Neural progenitor cell (in vitro differentiated cells): ENCODE results near the gene RAB3A. TPM values are rescaled to one million over a fixed set of nuclear protein-coding genes. Genes with fewer than 3 reads are reported as not detected.

Experiments used
- DNase-seq: peaks from one replicate; pipeline ENCODE4 v3.0.0-alpha.2; 2016; ENCODE audit warnings: low spot score
- H2AFZ ChIP-seq: fragments of 200-600 bp; sonication (generic); replicated peaks from 2 replicates; pipeline ENCODE4 v1.6.1; 2016; ENCODE audit warnings: antibody characterized with exemption
- H3F3A ChIP-seq: fragments of 200-600 bp; sonication (generic); 2 replicates; pipeline ENCODE4 v1.6.1; 2016; ENCODE audit warnings: antibody characterized with exemption, low read depth
- H3K27ac ChIP-seq: fragments of 200-600 bp; sonication (generic); 2 replicates; pipeline ENCODE4 v1.5.1; 2016; ENCODE audit warnings: mild to moderate bottlenecking
- H3K27me3 ChIP-seq: fragments of 200-600 bp; sonication (generic); 2 replicates; pipeline ENCODE4 v1.6.1; 2016; ENCODE audit warnings: mild to moderate bottlenecking, moderate library complexity
- H3K36me3 ChIP-seq: fragments of 200-600 bp; sonication (generic); 2 replicates; pipeline ENCODE4 v1.5.1; 2016
- H3K4me1 ChIP-seq: fragments of 200-600 bp; sonication (generic); 2 replicates; pipeline ENCODE4 v1.6.1; 2016; ENCODE audit warnings: mixed run types
- H3K4me2 ChIP-seq: fragments of 200-600 bp; sonication (generic); 2 replicates; pipeline ENCODE4 v1.6.1; 2016
- H3K4me3 ChIP-seq: fragments of 200-600 bp; sonication (generic); 2 replicates; pipeline ENCODE4 v1.5.1; 2016
- H3K79me2 ChIP-seq: fragments of 200-600 bp; sonication (generic); 2 replicates; pipeline ENCODE4 v1.6.1; 2016; ENCODE audit warnings: low read depth
- H3K9ac ChIP-seq: fragments of 200-600 bp; sonication (generic); 2 replicates; pipeline ENCODE4 v1.6.1; 2016
- H3K9me3 ChIP-seq: fragments of 200-600 bp; sonication (generic); 2 replicates; pipeline ENCODE4 v1.5.1; 2016; ENCODE audit warnings: low read depth
- H4K20me1 ChIP-seq: fragments of 200-600 bp; sonication (generic); 2 replicates; pipeline ENCODE4 v1.6.1; 2016; ENCODE audit warnings: low read depth
- H3K27ac Mint-ChIP-seq: 3 replicates; pipeline ENCODE4 v1.8.0; 2021; ENCODE audit warnings: mixed read lengths
- H3K27me3 Mint-ChIP-seq: 2 replicates; pipeline ENCODE4 v1.8.0; 2022; ENCODE audit warnings: low read depth, mild to moderate bottlenecking, inconsistent platforms, moderate library complexity, mixed read lengths; ENCODE audit not compliant: insufficient read depth
- H3K36me3 Mint-ChIP-seq: 3 replicates; pipeline ENCODE4 v1.8.0; 2021; ENCODE audit warnings: mixed read lengths
- H3K4me1 Mint-ChIP-seq: 3 replicates; pipeline ENCODE4 v1.8.0; 2021; ENCODE audit warnings: mixed read lengths
- H3K4me3 Mint-ChIP-seq: 3 replicates; pipeline ENCODE4 v1.8.0; 2021; ENCODE audit warnings: mild to moderate bottlenecking, moderate library complexity, mixed read lengths
- H3K9me3 Mint-ChIP-seq: 3 replicates; pipeline ENCODE4 v1.8.0; 2020; ENCODE audit warnings: mixed read lengths
- EZH2 ChIP-seq: fragments of 200-600 bp; sonication (generic); IDR thresholded peaks from 2 replicates; pipeline ENCODE4 v1.6.1; 2017; ENCODE audit warnings: antibody characterized with exemption, mild to moderate bottlenecking, moderate library complexity
- EZH2phosphoT487 ChIP-seq: fragments of 200-600 bp; sonication (generic); IDR thresholded peaks from 2 replicates; pipeline ENCODE4 v1.6.1; 2017; ENCODE audit warnings: antibody characterized with exemption
- total RNA-seq: library from RNA; depleted of rRNA; stranded (reverse); fragments of >200 nt; gene quantifications from 2 replicates; pipeline ENCODE4 v1.2.3, GENCODE V29; 2015; ENCODE audit warnings: low replicate concordance
- TF ChIP-seq, protein P1 (sequence below): fragments of 200-600 bp; sonication (generic); IDR thresholded peaks from 2 replicates; pipeline ENCODE4 v1.5.1; 2017; ENCODE audit warnings: antibody characterized with exemption, mild to moderate bottlenecking

RAB3A gene
- total RNA-seq, 1 donor from 2014 or later: 1.1 TPM

DNA sequence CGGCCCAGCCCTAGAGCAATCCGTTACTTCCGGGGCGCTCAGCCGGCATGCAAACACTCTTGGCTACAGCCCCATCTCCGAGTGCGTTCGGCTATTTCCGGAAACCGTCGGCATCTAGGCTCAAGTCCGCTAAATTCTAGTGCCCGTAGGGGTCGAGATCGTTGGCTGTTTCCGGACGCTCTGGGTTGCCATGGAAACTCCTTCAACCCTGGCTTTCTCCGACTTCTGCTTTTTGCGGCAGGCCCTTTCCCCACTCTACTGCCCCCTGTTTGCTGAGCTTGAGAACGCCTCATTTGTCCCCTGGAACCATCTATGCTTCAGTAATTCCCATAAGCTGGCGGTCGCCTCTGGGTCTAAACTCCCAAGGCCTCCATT is 51.4 kb downstream of the RAB3A start:
- Mint-ChIP-seq H3K4me1 (peaks cover 26% of the 10 kb centered on the region), H3K4me3 (peak overlapping the region; percentile 85), H3K36me3 (peaks cover 5% of the 10 kb centered on the region), H3K27me3 (peaks cover 7% of the 10 kb centered on the region), H3K9me3 (no peaks in the 10 kb centered on the region), H3K27ac (peak overlapping the region; percentile 97)
- Histone ChIP-seq H3K4me1 (peaks cover 9% of the 10 kb centered on the region), H3K36me3 (no peaks in the 10 kb centered on the region), H3K4me3 (peak overlapping the region; percentile 91), H3K9ac (peak overlapping the region; percentile 54), H3K9me3 (no peaks in the 10 kb centered on the region), H2AFZ (peak overlapping the region; percentile 88), H3K79me2 (peaks cover 23% of the 10 kb centered on the region), H3F3A (peaks cover 35% of the 10 kb centered on the region), H4K20me1 (peaks cover 26% of the 10 kb centered on the region), H3K27me3 (no peaks in the 10 kb centered on the region), H3K4me2 (peak overlapping the region; percentile 71), H3K27ac (peak overlapping the region; percentile 80)
- TF ChIP-seq, protein P1, sequence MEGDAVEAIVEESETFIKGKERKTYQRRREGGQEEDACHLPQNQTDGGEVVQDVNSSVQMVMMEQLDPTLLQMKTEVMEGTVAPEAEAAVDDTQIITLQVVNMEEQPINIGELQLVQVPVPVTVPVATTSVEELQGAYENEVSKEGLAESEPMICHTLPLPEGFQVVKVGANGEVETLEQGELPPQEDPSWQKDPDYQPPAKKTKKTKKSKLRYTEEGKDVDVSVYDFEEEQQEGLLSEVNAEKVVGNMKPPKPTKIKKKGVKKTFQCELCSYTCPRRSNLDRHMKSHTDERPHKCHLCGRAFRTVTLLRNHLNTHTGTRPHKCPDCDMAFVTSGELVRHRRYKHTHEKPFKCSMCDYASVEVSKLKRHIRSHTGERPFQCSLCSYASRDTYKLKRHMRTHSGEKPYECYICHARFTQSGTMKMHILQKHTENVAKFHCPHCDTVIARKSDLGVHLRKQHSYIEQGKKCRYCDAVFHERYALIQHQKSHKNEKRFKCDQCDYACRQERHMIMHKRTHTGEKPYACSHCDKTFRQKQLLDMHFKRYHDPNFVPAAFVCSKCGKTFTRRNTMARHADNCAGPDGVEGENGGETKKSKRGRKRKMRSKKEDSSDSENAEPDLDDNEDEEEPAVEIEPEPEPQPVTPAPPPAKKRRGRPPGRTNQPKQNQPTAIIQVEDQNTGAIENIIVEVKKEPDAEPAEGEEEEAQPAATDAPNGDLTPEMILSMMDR: peak; percentile 72
- TF ChIP-seq EZH2phosphoT487 (no peak), EZH2 (no peak)
- peak; percentile 99 for DNase-seq

DNA sequence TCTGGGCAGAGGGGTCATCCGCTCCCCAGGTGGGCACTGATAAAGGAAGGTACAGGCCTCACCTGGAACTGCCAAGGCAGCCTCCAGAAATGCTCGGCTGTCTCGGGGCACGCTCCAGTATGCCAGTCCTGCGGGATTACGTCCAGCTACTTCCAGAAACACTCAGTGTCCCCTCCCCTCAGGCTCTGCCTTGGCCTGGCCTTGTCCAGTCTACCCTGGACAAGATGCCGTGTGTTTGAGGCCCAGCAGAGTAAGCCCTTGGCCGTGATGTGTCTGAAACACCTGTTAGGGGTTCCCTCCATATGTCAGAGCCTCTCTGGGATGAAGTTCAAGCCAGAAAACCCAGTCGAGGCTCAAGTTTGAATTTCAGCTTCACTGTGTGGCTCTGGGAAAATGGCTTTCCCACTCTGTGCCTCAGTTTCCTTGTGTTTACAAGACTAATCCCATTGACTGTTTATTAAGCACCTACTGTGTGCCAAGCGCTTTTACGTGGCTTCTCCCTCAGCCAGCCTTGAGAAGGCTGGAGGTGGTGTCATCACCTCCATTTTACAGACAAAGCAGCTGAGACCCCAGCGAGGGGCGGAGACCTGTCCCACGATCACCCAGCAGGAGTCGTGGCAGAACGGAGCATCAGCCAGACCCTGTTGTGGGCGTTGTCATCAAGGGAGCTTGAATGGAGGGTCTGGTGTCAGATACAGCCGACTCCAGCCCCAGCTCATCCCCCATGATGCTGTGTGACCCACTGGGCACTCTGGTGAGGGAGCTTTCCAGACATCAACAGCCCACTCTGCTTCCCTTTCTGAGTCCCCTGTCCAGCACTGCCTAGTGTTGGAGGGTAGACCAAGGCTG is 52.8 kb downstream of the RAB3A start:
- no peak for DNase-seq

DNA sequence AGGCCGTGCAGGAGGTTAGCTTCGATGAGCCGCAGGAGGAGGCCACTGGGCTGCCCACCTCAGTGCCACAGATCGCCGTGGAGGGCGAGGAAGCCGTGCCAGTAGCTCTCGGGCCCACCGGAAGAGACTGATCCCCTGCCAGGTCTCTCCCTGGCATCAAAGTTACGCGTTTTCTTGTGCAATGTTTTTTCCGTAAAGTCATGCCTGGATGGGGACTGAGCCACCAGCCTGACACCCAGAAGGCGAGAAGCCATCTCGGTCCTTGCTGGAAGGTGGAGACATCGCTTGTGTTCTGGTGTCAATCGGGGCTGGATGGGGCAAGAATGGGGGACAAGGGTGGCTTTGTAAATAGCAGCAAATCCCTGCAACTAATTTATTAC is 54.3 kb downstream of the RAB3A start:
- Histone ChIP-seq H3K9ac (no peak overlapping the region), H4K20me1 (peaks cover 10% of the 10 kb centered on the region), H3K27ac (no peak overlapping the region), H3K27me3 (no peaks in the 10 kb centered on the region), H3K79me2 (peaks cover 14% of the 10 kb centered on the region), H3K36me3 (no peaks in the 10 kb centered on the region), H3K4me3 (no peak overlapping the region), H3K4me1 (peaks cover 5% of the 10 kb centered on the region), H3K4me2 (no peak overlapping the region), H3K9me3 (no peaks in the 10 kb centered on the region), H3F3A (peaks cover 29% of the 10 kb centered on the region), H2AFZ (no peak overlapping the region)
- Mint-ChIP-seq H3K9me3 (no peaks in the 10 kb centered on the region), H3K27ac (no peak overlapping the region), H3K36me3 (peaks cover 11% of the 10 kb centered on the region), H3K4me3 (no peak overlapping the region), H3K4me1 (peaks cover 18% of the 10 kb centered on the region), H3K27me3 (peaks cover 5% of the 10 kb centered on the region)
- no peak for DNase-seq
- TF ChIP-seq EZH2: no peak

More for the DNA sequence above, 52.8 kb downstream of the RAB3A start:
- Histone ChIP-seq H4K20me1 (peaks cover 20% of the 10 kb centered on the region), H3K9ac (no peak overlapping the region), H3K27ac (no peak overlapping the region), H3K36me3 (no peaks in the 10 kb centered on the region), H3K9me3 (no peaks in the 10 kb centered on the region), H3K4me1 (peaks cover 5% of the 10 kb centered on the region), H3F3A (peaks cover 29% of the 10 kb centered on the region), H3K79me2 (peaks cover 23% of the 10 kb centered on the region), H3K4me2 (no peak overlapping the region), H3K27me3 (no peaks in the 10 kb centered on the region), H2AFZ (no peak overlapping the region), H3K4me3 (no peak overlapping the region)
- peaks cover 7% of the 10 kb centered on the region for H3K27me3 Mint-ChIP-seq
- H3K36me3 Mint-ChIP-seq: peaks cover 7% of the 10 kb centered on the region
- H3K9me3 Mint-ChIP-seq: no peaks in the 10 kb centered on the region
- H3K4me3 Mint-ChIP-seq: peak overlapping the region; percentile 85
- peaks cover 18% of the 10 kb centered on the region for H3K4me1 Mint-ChIP-seq
- TF ChIP-seq EZH2 (no peak), EZH2phosphoT487 (no peak)
- TF ChIP-seq, protein P1: no peak
- no peak overlapping the region for H3K27ac Mint-ChIP-seq

DNA sequence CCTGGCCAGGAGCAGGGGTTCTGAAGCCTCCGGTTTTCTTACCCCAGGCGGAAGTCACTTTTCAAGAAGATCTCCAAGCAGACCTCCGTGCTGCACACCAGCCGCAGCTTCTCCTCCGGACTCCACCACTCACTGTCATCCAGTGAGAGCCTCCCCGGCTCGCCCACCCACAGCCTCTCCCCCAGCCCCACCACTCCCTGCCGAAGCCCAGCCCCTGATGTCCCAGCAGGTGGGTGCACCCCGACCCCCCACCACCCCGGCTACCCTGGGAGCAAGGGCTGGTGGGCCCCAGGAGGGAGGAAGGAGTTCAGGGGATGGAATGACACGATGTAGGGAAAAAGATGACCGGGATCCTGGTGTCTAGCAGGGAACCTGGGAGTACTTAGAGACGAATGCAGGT is 56.4 kb downstream of the RAB3A start:
- no peaks in the 10 kb centered on the region for H4K20me1 ChIP-seq
- Mint-ChIP-seq H3K36me3 (peaks cover 11% of the 10 kb centered on the region), H3K27ac (no peak overlapping the region), H3K9me3 (no peaks in the 10 kb centered on the region), H3K4me1 (peaks cover 8% of the 10 kb centered on the region), H3K4me3 (no peak overlapping the region), H3K27me3 (peaks cover 5% of the 10 kb centered on the region)
- H3K4me3 ChIP-seq: no peak overlapping the region
- no peak for DNase-seq
- H3K79me2 ChIP-seq: no peaks in the 10 kb centered on the region
- TF ChIP-seq EZH2phosphoT487: no peak
- TF ChIP-seq EZH2: no peak
- TF ChIP-seq, protein P1: no peak
- H3K9ac ChIP-seq: no peak overlapping the region
- no peak overlapping the region for H3K27ac ChIP-seq
- no peaks in the 10 kb centered on the region for H3K4me1 ChIP-seq
- peaks cover 15% of the 10 kb centered on the region for H3F3A ChIP-seq
- H2AFZ ChIP-seq: no peak overlapping the region
- no peak overlapping the region for H3K4me2 ChIP-seq
- no peaks in the 10 kb centered on the region for H3K9me3 ChIP-seq
- no peaks in the 10 kb centered on the region for H3K36me3 ChIP-seq
- H3K27me3 ChIP-seq: no peaks in the 10 kb centered on the region
